ENCODE results near the gene DOK3.

DNA sequence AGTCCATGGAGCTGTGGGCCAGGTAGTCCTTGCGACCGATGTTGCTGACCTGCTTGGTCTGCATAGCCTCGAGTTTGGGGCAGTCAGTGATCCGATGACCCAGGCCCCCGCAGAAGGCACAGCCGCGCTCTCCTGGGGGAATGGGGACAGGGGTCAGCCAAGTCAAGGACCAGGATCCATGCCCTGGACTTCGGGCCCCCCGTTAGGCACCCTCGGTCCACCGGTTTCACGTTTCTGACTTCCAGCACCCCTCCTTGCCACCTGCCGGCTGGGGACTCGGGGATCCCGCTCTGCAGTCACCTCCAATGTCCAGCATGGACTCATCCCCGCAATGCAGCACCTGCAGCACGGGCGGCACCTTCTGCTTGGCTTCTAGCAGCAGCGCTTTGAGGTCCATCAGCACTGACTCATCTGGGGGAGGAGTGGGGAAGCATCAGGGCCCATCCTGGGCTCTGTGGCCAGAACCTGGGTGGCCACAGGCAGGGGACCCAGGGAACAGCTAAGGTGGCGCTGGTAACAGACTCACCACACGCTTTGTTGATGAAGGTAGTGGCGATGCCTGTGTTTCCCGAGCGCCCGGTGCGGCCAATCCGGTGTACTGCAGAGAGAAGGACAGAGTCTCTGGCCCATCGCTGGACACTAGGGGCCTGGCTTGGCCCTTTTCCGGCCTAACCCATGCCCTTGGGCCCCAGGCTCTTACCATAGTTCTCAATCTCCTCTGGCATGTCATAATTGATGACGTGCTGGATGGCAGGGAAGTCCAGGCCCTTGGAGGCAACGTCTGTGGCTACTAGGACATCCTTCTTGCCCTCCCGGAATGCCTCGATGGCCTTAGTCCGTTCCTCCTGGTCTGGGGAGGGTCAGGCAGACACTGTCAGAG lies 2.4 kb upstream of the DOK3 start:
- TF ChIP-seq CTCF (IDR thresholded peaks at IDR 0.05), result no peak
- TF ChIP-seq POLR2A (IDR thresholded peaks at IDR 0.05), result no peak
